Subcutaneous adipose tissue (tissue), 4 donors: ENCODE results near the gene ALG2. TPM values are rescaled to one million over a fixed set of nuclear protein-coding genes. Genes with fewer than 3 reads are reported as not detected.

Experiments used
- small RNA-seq: library from RNA; depleted of rRNA; stranded (forward); fragments of <200 nt; gene quantifications from one replicate; pipeline ENCODE3, GENCODE V24; 2016
- total RNA-seq, 4 donors: library from RNA; depleted of rRNA; stranded (reverse); fragments of >200 nt; gene quantifications; one replicate each; pipeline ENCODE4 v1.1.0, GENCODE V29; 2016
- TF ChIP-seq, protein P1 (sequence below): fragments of 450-650 bp; IDR thresholded peaks from one replicate; pipeline ENCODE4 v1.5.1; 2016; ENCODE audit warnings: low read depth, mild to moderate bottlenecking, control low read depth, antibody characterized with exemption, moderate library complexity

Gene ALG2
- total RNA-seq, 4 donors from 2014 or later: 17.0 to 39.1 (median 22.4) TPM

DNA sequence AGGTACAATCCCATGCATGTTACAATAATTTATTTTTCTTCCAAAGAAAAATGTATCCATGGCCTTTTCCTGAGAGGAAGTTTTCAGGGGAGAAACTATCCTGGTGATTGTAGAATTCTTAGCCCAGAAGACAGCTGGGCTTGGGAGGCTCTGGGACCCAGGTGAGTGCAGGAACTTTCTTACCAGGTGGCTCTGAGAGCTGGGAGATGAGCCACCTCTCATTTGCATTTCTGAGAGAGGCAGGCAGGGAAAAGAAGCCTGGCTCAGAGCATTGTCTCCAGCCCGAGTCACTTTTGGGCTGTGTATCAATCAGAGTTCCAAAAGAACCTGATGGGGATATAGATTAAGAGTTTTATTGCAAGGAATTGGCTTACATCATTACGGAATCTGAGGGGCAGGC, 52.7 kb downstream of the ALG2 start:
- TF ChIP-seq, protein P1, sequence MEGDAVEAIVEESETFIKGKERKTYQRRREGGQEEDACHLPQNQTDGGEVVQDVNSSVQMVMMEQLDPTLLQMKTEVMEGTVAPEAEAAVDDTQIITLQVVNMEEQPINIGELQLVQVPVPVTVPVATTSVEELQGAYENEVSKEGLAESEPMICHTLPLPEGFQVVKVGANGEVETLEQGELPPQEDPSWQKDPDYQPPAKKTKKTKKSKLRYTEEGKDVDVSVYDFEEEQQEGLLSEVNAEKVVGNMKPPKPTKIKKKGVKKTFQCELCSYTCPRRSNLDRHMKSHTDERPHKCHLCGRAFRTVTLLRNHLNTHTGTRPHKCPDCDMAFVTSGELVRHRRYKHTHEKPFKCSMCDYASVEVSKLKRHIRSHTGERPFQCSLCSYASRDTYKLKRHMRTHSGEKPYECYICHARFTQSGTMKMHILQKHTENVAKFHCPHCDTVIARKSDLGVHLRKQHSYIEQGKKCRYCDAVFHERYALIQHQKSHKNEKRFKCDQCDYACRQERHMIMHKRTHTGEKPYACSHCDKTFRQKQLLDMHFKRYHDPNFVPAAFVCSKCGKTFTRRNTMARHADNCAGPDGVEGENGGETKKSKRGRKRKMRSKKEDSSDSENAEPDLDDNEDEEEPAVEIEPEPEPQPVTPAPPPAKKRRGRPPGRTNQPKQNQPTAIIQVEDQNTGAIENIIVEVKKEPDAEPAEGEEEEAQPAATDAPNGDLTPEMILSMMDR: no peak

- TF ChIP-seq, protein P1: no peak
These were observed 54.0 kb downstream of the ALG2 start for GRCh38 chr9:99167694-99168093.

DNA sequence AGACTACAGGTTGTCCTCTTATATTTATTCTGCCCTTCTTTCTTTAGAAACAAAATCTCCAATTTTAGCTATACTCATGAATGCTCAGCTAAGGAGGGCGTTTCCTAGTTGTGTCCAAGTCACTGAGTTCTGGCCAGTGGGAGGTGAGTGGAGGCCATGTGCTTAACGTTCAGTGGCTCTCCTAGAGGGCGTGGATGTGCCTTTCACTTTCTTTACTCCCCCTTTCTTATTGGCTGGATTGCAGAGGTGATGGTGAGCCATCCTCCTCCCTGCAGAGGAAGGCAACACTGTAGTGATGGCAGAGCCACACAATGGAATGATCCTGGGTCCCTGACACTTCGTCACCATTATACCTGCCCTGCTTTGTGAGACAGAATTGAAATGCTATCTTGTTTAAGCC, 54.6 kb downstream of the ALG2 start:
- TF ChIP-seq, protein P1: no peak

Small RNAs within 50 kb of the gene (small RNA-seq; reads per million reads assigned to genes)
- not detected for gene RN7SL794P

Other genes with a start within 250 kb of the ALG2 start
- 10 to 100 TPM; 32.0 to 50.7 (median 36.7) TPM for gene TGFBR1, start 116.8 kb downstream of the ALG2 start, total RNA-seq
- gene SEC61B, start 340 bp upstream of the ALG2 start, total RNA-seq: 100 to 1,000 TPM in 1 of 4 donors, 10 to 100 TPM in 3; 50.5 to 121 (median 67.6) TPM